Glutamatergic neuron (in vitro differentiated cells): ENCODE results near the gene KCNE5. TPM values are rescaled to one million over a fixed set of nuclear protein-coding genes. Genes with fewer than 3 reads are reported as not detected.

Experiments
- DNase-seq: peaks from one replicate; pipeline ENCODE4 v3.0.0; 2022
- H3K27ac Mint-ChIP-seq: one replicate; pipeline ENCODE4 v1.8.0; 2020; ENCODE audit warnings: mild to moderate bottlenecking, mixed read lengths, inconsistent platforms; ENCODE audit not compliant: unreplicated experiment
- H3K27me3 Mint-ChIP-seq: one replicate; pipeline ENCODE4 v1.8.0; 2020; ENCODE audit warnings: mild to moderate bottlenecking, moderate library complexity, mixed read lengths, inconsistent platforms; ENCODE audit not compliant: unreplicated experiment
- H3K36me3 Mint-ChIP-seq: one replicate; pipeline ENCODE4 v1.8.0; 2020; ENCODE audit warnings: mild to moderate bottlenecking, mixed read lengths, inconsistent platforms; ENCODE audit not compliant: unreplicated experiment
- H3K4me1 Mint-ChIP-seq: one replicate; pipeline ENCODE4 v1.8.0; 2020; ENCODE audit warnings: mild to moderate bottlenecking, low read depth, mixed read lengths, inconsistent platforms; ENCODE audit not compliant: unreplicated experiment
- H3K4me3 Mint-ChIP-seq: one replicate; pipeline ENCODE4 v1.8.0; 2020; ENCODE audit warnings: mild to moderate bottlenecking, mixed read lengths, inconsistent platforms; ENCODE audit not compliant: unreplicated experiment
- H3K9me3 Mint-ChIP-seq: one replicate; pipeline ENCODE4 v1.8.0; 2020; ENCODE audit warnings: mild to moderate bottlenecking, moderate library complexity, mixed read lengths, inconsistent platforms; ENCODE audit not compliant: unreplicated experiment
- CTCF ChIP-seq: fragments of 200-600 bp; sonication (generic); IDR thresholded peaks from one replicate; pipeline ENCODE4 v1.5.0; 2021; ENCODE audit not compliant: partially characterized antibody, unreplicated experiment
- total RNA-seq: library from RNA; stranded (reverse); fragmentation: NEBNext Ultra II Directional; extraction: Animal tissue kit (Norgen Biotek cat#: 25700); gene quantifications from one replicate; pipeline ENCODE4 v1.2.1, GENCODE V29; 2021; ENCODE audit not compliant: unreplicated experiment

The KCNE5 gene
- total RNA-seq, 1 donor from 2014 or later = 1.6 TPM

- Mint-ChIP-seq H3K27ac (no peak overlapping the region), H3K4me1 (no peaks in the 10 kb centered on the region), H3K27me3 (no peaks in the 10 kb centered on the region), H3K36me3 (peaks cover 5% of the 10 kb centered on the region), H3K4me3 (no peak overlapping the region), H3K9me3 (no peaks in the 10 kb centered on the region)
- no peak for TF ChIP-seq CTCF
- DNase-seq = no peak
Measured at GRCh38 chrX:109629310-109629709, 4.3 kb upstream of the KCNE5 start.

- H3K36me3 Mint-ChIP-seq = peaks cover 5% of the 10 kb centered on the region
- TF ChIP-seq CTCF = no peak
- no peak for DNase-seq
- no peak overlapping the region for H3K27ac Mint-ChIP-seq
- no peak overlapping the region for H3K4me3 Mint-ChIP-seq
- H3K9me3 Mint-ChIP-seq = no peaks in the 10 kb centered on the region
- no peaks in the 10 kb centered on the region for H3K27me3 Mint-ChIP-seq
- H3K4me1 Mint-ChIP-seq = no peaks in the 10 kb centered on the region
Measured at GRCh38 chrX:109626637-109627036, 1.7 kb upstream of the KCNE5 start.

GRCh38 chrX:109623997-109624396 lies 975 bp downstream of the KCNE5 start:
- Mint-ChIP-seq H3K36me3 (peaks cover 5% of the 10 kb centered on the region), H3K27ac (no peak overlapping the region), H3K4me1 (peaks cover 6% of the 10 kb centered on the region), H3K4me3 (no peak overlapping the region), H3K9me3 (no peaks in the 10 kb centered on the region), H3K27me3 (no peaks in the 10 kb centered on the region)
- DNase-seq = no peak
- TF ChIP-seq CTCF = no peak

- DNase-seq = no peak
- Mint-ChIP-seq H3K36me3 (no peaks in the 10 kb centered on the region), H3K27ac (no peak overlapping the region), H3K4me1 (peaks cover 6% of the 10 kb centered on the region), H3K4me3 (no peak overlapping the region), H3K9me3 (no peaks in the 10 kb centered on the region), H3K27me3 (no peaks in the 10 kb centered on the region)
- TF ChIP-seq CTCF = no peak
Measured at GRCh38 chrX:109622270-109622669, 2.7 kb downstream of the KCNE5 start.

- Mint-ChIP-seq H3K4me3 (no peak overlapping the region), H3K27me3 (no peaks in the 10 kb centered on the region), H3K9me3 (no peaks in the 10 kb centered on the region), H3K36me3 (no peaks in the 10 kb centered on the region), H3K27ac (peak overlapping the region; percentile 72), H3K4me1 (peaks cover 6% of the 10 kb centered on the region)
- no peak for TF ChIP-seq CTCF
- DNase-seq = peak; percentile 22
Measured at GRCh38 chrX:109619771-109620170, 5.2 kb downstream of the KCNE5 start.
